ENCODE results near the gene GRIA4.

Gene GRIA4

GRCh38 chr11:105713696-105714095 lies 103.8 kb downstream of the GRIA4 start (continued):
- no peak for TF ChIP-seq ZNF664 (tag by site-specific recombination; IDR thresholded peaks at IDR 0.05)
- no peak for TF ChIP-seq ZNF433 (tag by site-specific recombination; IDR thresholded peaks at IDR 0.05; ENCODE audit: low read depth)
- no peak for TF ChIP-seq ZNF140 (tag by site-specific recombination; IDR thresholded peaks at IDR 0.05)

GRCh38 chr11:105718641-105719040 lies 108.8 kb downstream of the GRIA4 start:
- Histone ChIP-seq H3K27ac (ENCODE audit: extremely low read depth, low read depth, low read length) (no peak overlapping the region), H3K36me3 (ENCODE audit: control insufficient read depth in 2 of 2, insufficient read depth in 1 of 2, low read length in 2 of 2) (no peaks in the 10 kb centered on the region), H3K4me1 (ENCODE audit: control insufficient read depth, insufficient read depth, low read length) (no peaks in the 10 kb centered on the region), H3K4me3 (ENCODE audit: low read depth, low read length) (no peak overlapping the region), H3K9me3 (ENCODE audit: control insufficient read depth, insufficient read depth, low read depth, low read length) (no peaks in the 10 kb centered on the region)
- ChIA-PET CTCF (no interaction called here), POLR2A (no interaction called here)
- TF ChIP-seq ZNF768 (tag by site-specific recombination; IDR thresholded peaks at IDR 0.05) (no peak), ZNF426 (tag by site-specific recombination; IDR thresholded peaks at IDR 0.05) (no peak), ZNF354C (tag by site-specific recombination; IDR thresholded peaks at IDR 0.05; ENCODE audit: borderline replicate concordance, low read depth) (no peak), ZNF18 (tag by site-specific recombination; IDR thresholded peaks at IDR 0.05) (no peak), BCL6B (tag by site-specific recombination; IDR thresholded peaks at IDR 0.05) (no peak), MYNN (tag by site-specific recombination; IDR thresholded peaks at IDR 0.05; ENCODE audit: borderline replicate concordance) (no peak), ZXDB (tag by site-specific recombination; IDR thresholded peaks at IDR 0.05) (no peak), ZNF112 (tag by site-specific recombination; IDR thresholded peaks at IDR 0.05) (no peak)

- ChIA-PET POLR2A (no interaction called here), CTCF (no interaction called here)
- no peak for TF ChIP-seq ZNF561 (tag by site-specific recombination; IDR thresholded peaks at IDR 0.05; ENCODE audit: borderline replicate concordance)
- peak; percentile 36; the same call in 1 of the 2 replicates for TF ChIP-seq TRIM28 (IDR thresholded peaks at IDR 0.05; ENCODE audit: borderline replicate concordance, low read length)
- TF ChIP-seq TCF7L2 (IDR thresholded peaks at IDR 0.05; ENCODE audit: borderline replicate concordance, low read depth, low read length) = 0 out of 2 replicates have a peak, but pooled peaks have one; percentile 37
- no peaks in the 10 kb centered on the region for H3K36me3 ChIP-seq (ENCODE audit: control insufficient read depth in 2 of 2, insufficient read depth in 1 of 2, low read length in 2 of 2)
- H3K4me1 ChIP-seq (ENCODE audit: control insufficient read depth, insufficient read depth, low read length) = no peaks in the 10 kb centered on the region
- no peak overlapping the region for H3K27ac ChIP-seq (ENCODE audit: extremely low read depth, low read depth, low read length)
- no peaks in the 10 kb centered on the region for H3K9me3 ChIP-seq (ENCODE audit: control insufficient read depth, insufficient read depth, low read depth, low read length)
- no peak overlapping the region for H3K4me3 ChIP-seq (ENCODE audit: low read depth, low read length)
Observed at GRCh38 chr11:105719073-105719822, 109.4 kb downstream of the GRIA4 start.

- H3K4me3 ChIP-seq (ENCODE audit: low read depth, low read length) = no peak overlapping the region
- no peaks in the 10 kb centered on the region for H3K9me3 ChIP-seq (ENCODE audit: control insufficient read depth, insufficient read depth, low read depth, low read length)
- no peak for TF ChIP-seq ZSCAN5A (tag by site-specific recombination; IDR thresholded peaks at IDR 0.05)
- TF ChIP-seq ZNF571 (tag by site-specific recombination; IDR thresholded peaks at IDR 0.05) = no peak
- TF ChIP-seq ZNF596 (tag by site-specific recombination; IDR thresholded peaks at IDR 0.05) = no peak
- no peak for TF ChIP-seq ZNF37A (tag by site-specific recombination; IDR thresholded peaks at IDR 0.05)
- TF ChIP-seq BCL6B (tag by site-specific recombination; IDR thresholded peaks at IDR 0.05) = no peak
- no peak for TF ChIP-seq ZNF521 (tag by site-specific recombination; IDR thresholded peaks at IDR 0.05)
- TF ChIP-seq ZNF76 (tag by site-specific recombination; IDR thresholded peaks at IDR 0.05; ENCODE audit: borderline replicate concordance, low read depth) = no peak
- H3K36me3 ChIP-seq (ENCODE audit: control insufficient read depth in 2 of 2, insufficient read depth in 1 of 2, low read length in 2 of 2) = no peaks in the 10 kb centered on the region
- POLR2A ChIA-PET = no interaction called here
- H3K4me1 ChIP-seq (ENCODE audit: control insufficient read depth, insufficient read depth, low read length) = no peaks in the 10 kb centered on the region
- no peak overlapping the region for H3K27ac ChIP-seq (ENCODE audit: extremely low read depth, low read depth, low read length)
- CTCF ChIA-PET = no interaction called here
Observed at GRCh38 chr11:105720096-105720495, 110.2 kb downstream of the GRIA4 start.

Data from HEK293 (cell line).